GM21526 (cell line): ENCODE data around the gene GMPPA.

Experiments used
- ATAC-seq: cut with Tn5 transposase; IDR thresholded peaks from one replicate; pipeline ENCODE4 v1.9.1; 2021; ENCODE audit warnings: moderate library complexity; ENCODE audit not compliant: unreplicated experiment, low FRiP score

The GMPPA gene

DNA sequence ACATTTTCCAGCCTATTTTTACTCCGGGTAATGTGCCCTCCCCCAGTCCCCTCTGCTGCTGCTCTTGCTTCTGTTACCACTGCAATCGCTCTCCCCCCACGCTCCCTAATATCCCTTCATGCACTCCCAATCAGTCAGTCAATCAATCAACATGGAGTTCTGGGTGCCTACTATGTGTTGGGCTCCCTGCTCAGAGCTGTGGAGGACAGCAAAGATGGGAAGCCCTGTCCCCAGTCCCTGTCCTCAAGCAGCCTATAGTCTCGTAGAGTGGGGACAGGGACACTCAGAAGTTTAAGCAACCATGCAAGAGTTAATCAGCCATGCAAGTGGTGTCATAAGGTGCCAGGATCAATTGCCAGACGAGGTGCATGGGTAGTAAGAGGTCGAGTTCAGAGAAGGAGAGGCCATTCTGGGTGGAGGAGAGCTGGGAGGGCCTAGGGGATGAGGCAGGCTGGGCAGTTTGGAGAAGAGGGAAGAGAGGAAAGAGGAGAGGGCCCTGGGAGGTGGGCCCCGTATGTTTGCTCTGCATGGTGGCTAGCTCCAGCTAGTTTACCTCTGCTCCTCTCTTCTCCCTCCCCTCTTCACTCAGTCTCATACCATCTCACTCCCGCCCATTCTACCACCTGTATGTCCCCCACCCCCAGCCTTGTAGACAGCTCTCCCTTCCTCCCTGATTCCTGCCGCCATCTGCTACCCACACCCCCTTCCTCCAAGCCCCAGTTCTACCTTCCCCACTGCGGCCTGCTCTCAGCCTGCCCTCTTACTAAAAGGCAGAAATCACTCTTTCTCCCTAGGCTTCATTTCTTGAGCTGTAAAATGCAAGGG, 19.5 kb downstream of the GMPPA start:
- no peak for ATAC-seq

DNA sequence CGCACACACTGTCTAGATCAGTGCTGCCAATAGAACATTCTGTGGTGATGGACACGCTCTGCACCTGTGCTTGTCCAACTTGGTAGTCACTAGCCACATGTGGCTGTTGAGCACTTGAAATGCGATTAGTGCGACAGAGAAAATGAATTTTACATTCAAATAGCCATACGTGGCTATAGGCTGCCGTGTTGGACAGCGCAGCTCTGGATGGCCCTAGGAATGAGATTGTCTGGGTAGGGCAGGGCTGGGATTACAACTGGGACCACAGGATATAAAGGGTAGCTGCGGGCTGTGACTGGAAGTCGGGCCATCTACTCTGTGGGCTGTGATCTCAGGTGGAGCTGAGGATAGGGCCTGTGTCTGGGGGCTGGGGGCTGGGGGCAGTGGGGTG, 20.8 kb downstream of the GMPPA start:
- ATAC-seq = no peak

GRCh38 chr2:219520079-219520478, 21.4 kb downstream of the GMPPA start:
- ATAC-seq = no peak

DNA sequence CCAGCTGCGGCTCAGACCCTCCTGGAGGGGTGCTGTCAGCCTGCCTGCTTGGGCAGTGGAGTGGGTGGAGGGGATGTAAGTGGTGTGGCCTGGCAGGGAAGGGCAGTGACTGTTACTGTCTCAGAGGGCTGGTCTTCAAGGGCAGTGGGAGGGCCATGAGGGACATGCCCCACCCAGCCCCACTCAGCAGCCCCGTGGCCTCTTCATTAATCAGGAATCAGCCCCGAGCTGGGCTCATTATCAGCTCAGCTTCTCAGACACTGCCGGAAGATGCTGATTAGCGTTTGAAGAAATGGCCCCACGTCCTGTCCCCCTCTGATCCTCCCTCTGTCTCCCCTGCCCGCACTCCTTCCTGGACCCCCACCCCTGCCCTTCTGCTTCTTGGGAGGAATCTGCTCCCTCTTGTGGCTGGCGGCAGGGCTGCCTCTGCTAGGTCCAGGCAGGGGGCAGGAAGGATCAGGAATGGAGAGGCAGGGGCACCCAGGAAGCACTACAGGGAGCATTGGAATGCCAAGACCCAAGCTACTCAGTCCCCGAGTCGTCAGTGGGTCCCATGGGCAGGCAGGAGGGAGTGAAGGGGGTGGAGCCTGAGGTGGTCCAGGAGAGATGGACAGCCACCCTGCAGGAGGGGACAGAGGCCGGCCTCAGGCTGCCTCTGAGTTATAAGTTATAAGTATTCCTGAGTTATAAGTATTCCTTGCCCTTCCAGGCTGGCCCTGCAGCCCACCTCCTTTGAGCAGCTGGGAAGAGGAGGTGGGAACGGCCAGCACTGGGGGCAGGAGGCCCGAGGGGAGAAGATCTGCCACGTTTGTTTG, 22.6 kb downstream of the GMPPA start:
- no peak for ATAC-seq

DNA sequence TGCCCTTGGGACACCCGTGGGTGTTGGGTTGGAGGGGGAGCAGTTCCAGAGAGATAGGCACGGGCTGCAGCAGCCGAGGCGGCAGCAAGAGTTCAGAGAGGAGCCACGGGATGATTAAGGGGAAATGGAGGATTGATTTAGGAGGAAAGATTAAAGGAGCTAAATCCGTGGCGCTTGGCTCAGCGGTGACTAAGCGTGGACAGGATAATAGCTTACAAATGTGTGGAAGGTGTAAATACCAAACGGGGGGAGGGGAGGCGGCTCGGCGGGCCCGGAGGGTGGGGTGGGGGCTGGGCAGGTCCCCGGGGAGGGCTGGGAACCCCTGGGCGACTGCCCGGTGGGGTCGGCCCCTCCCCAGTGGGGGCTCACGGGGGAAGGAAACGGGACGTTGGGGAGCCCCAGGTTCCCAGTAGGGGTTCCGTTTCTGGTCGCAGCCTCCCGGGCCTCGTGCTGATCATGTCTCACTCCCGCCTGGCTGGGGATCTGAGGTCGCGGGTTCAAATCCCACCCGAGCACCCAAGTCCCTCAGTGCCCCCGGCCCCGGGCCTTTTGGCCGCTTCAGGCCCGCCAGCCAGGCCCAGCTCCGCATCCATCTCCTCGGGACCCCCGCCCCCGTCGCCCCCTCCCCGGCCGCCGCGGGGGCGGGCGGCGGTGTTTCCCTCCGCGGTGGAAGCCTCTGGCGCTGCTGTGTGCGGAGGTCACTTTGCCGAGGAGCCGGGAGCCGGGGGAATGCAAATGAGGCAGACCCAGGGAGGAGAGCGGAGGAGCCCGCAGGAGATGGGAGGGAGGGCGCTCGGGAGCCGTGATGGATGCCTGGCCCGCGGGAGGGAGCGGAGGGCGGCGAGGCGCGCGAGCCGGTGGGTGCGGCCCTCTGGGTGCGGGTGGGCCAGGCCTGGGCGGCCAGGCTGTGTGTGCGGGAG, 23.7 kb downstream of the GMPPA start:
- no peak for ATAC-seq

DNA sequence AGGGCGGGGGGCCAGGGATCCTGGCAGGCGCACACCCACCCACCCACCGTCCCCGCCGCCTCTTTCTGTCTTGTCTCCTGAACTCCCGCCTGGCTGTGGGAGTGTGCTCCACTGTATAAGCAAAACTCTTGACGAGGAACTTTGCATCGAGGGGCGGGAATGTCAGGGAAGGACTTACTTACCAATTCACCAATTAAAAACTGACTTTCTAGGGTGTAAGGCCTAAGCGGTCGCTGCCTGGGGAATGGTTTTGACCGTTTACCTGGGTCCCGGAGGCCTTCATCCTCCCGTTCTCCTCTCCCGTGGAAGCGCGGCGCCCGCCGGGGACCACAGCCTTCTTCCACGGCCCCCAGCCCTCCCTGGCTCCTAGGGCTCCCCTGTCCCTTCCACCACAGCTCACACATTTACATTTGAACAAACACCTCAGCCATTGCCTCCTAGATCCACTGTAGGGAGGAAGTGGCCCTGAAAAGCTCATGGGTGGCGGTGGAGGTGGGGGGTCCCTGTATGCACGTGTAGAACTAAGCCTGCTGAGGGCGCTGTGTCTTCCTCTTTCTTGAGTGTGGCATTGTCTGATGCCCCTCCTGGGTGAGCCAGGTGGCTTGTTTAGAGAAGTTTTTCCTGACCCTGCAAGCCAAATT, 24.5 kb downstream of the GMPPA start:
- ATAC-seq = no peak

- no peak for ATAC-seq
These were observed 26.1 kb downstream of the GMPPA start for GRCh38 chr2:219524817-219525216.

DNA sequence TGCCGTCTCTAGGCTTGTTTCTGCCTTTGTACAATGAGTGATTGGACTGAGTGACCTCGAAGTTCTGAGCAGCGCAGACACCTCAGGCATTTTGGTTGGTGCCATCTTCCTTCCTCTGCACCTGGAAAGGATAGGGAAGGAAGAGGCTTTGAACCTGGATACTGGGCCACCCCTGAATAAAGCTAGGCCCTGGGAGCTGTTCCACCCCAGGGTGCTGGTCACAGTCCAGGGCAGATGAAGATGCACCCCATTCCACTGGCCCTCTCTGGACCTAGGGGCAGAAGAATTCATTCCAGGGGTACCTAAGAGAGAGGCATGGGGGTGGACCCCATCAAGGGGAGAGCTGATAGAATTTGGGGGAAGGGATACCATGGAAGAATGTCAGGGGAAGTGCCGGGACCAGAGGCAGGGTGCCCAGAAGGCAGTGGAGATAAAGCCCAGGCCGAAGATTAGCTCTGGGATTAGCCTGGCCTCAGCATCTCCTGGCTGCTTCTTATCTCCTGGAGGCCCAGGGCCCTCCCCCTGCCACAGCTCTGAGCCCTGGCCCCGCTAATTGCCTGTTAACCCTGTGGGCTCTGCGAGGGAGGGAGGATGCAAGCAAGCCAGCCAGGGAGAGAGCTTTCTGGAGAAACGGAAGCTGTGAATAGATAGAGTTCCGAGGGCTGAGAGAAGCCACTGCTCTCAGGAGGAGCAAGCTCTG, 27.0 kb downstream of the GMPPA start:
- no peak for ATAC-seq

- ATAC-seq = no peak
These were observed 27.8 kb downstream of the GMPPA start for GRCh38 chr2:219526320-219527075.

DNA sequence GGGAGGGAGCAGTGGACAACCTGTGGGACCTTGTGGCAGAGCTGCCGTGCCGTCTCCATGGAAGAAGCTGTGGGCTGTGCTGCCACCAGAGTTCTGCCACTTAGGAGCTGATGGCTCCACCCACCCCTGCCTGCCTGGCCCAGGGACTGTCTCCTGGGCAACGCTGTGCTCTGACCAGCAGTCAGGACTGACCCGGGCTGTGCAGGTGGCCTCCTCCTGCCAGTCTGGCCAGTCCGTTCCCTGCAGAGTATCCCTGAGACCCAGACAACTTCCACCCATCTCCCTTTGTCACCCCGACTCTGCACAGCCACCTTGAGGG, 28.3 kb downstream of the GMPPA start:
- ATAC-seq = no peak

DNA sequence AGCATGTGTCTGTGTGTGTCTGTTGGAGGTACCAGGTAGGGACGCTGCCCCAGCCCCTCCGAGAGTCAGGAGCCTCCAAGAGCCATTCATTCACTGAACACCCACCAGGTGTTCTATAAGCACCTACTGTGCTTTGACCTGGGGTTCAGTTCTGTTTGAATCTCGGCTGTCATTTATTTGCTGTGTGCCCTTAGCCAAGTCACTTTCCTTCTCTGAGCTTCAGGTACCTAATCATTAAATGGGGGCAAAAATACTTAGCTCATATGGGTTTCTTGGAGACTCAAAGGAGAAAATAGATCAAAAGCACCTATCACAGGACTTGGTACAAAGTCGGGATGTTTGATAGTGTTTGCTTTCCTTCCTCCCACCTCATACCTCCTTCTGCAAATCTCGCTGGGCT, 28.8 kb downstream of the GMPPA start:
- no peak for ATAC-seq

GRCh38 chr2:219530048-219530963, 31.6 kb downstream of the GMPPA start:
- ATAC-seq = peak; percentile 66

- ATAC-seq = no peak
These were observed 33.1 kb downstream of the GMPPA start for GRCh38 chr2:219531639-219532377.

- ATAC-seq = no peak
These were observed 33.6 kb downstream of the GMPPA start for GRCh38 chr2:219532378-219532649.

DNA sequence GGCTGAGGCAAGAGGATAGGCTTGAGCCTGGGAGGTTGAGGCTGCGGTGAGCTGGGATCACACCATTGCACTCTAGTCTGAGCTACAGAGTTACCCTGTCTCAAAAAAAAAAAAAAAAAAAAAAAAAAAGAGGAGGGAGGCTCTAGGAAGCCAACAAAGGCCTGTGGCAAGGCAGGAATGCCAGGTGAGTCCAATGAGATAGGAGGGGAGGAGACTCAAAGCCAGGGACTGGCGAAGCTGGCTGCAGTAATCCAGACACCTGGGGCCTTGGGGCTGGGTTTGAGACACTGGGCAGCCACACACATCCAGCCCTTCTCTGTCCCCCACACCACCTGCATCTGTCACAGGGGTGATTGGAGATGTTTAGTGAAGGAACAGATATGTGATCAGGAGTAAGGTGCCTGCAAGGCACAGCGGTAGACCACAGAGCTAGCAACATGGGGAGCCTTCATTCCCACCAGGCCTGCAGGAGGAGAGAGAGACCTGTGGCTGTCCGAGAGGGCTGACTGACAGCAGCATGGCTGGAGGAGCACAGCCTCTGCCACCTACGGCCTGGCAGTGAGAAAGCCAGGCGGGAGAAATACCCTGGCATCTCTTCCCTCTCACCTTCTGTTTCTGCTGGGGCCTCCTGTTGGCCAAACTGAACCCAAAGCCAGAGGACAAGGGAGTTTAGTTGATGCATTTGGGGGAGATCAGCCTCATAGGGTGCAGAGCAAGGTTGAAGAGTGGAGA, 35.4 kb downstream of the GMPPA start:
- no peak for ATAC-seq

DNA sequence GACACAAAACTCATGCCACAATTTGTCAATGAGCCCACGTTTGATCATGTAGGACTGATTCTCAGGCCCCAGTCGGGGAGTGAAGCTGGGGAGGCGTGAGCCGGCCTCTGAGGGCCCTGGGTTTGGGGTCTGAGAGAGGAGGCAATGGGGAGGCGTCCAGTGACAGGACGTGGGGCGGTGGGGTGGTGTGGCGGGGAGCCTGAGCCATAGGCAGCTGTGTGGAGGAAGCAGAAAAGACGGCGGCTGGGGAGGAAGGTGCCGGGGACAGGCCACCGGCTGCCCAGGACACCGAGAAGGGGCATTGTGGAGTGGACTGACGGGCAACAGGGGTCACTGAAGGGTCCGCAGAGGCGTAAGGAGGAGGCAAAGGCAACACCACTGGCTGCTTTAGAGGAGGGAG, 37.7 kb downstream of the GMPPA start:
- ATAC-seq = no peak

DNA sequence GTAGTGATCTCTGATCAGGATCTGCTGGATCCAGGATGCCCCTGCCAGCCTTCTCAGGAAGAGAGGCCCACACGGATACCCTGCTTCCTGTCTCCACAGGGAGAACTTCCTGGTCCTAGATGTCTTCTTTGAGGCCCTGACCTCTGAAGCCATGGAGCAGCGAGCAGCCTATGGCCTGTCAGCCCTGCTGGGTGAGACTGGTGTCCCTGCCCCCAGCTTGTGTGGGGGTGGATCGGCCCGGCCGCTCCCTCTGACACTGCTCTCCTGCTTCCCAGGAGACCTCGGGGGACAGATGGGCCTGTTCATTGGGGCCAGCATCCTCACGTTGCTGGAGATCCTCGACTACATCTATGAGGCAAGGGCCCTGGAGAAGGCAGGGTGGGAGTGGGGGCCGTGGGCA, 38.3 kb downstream of the GMPPA start:
- no peak for ATAC-seq
